Measurements from ENCODE around the gene SLC23A3.
A peak's percentile ranks its signal among the peaks of the same experiment; 100 is the strongest.

The SLC23A3 gene

DNA sequence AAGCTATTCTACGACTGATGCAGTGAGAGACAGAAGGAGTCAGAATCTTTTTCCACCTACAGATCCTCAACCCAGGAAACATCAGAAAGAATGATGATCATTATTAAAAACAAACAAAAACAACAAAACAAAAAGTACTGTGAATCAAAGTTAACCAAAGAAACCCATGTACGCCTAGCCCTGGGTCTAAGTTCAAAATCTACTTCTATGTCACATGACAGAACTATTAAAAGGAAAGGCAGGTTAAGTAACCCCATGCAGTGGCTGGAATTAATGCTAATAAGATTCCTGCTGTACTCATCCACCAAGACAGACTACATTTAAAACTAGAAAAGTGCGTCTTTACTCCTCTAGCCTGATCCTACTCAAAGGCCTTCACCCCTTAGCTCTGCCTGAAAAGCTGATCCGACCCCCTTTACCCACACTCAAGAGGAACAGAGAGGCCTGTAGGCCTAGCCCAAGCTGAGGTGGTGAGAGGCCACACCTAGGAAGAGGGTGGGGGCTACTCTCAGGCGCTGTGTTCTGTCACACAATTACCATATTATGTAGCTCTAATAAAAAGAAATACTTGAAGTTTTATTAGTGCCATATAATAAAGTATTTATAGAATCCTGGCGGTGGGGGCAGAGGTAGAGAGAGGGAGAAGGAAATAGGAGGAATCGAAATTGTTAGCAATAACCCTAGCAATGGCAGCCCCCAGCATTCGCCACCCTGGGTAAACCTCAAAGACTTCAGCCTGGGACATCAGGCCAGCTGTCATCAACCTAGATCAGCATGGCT lies 46.3 kb downstream of the SLC23A3 start:
- H3K4me3 ChIP-seq (ENCODE audit: low read length), result no peak overlapping the region
- no peak for DNase-seq (ENCODE audit: low read depth, low spot score)

DNA sequence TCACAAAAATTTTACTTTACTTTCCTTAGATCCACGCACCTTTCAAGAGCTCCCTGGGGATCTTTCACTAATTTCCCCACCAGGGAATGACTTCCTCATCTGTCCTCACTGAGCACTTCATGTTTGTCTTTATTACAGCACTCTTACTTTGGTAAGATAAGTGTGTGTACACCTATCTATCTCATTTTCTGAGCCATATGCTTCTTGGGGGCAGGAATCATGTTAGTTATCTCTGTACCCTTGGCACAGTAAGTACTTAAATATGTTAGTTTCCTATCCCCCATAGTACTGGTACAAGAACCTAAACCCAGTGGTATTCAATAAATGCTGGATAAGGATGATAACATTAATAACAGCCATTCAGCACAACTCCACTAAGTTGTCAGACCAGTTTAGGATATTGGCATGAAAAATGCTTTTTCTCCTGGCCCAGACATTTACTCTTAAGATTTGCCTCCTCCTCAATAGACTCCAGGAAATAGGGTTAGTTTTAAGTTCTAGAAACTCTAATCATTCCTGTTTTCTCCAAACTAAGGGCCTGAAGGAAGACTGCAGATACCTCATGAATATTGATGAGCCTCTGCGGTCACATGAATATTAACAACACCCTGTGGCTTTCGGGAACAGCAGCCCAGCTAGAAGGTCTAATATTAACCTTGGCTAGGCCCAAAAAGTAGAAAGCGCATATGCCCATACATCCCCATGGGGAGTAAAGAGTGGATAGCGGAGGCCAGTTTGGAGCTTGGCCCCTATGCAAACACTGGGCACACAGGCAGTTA lies 47.4 kb downstream of the SLC23A3 start:
- DNase-seq (ENCODE audit: low read depth, low spot score), result no peak
- no peak overlapping the region for H3K4me3 ChIP-seq (ENCODE audit: low read length)

GRCh38 chr2:219120082-219120481 lies 49.7 kb downstream of the SLC23A3 start:
- no peak for DNase-seq (ENCODE audit: low read depth, low spot score)
- no peak overlapping the region for H3K4me3 ChIP-seq (ENCODE audit: low read length)

GRCh38 chr2:219119422-219120043 lies 50.3 kb downstream of the SLC23A3 start:
- H3K4me3 ChIP-seq (ENCODE audit: low read length), result no peak overlapping the region
- peak; percentile 39 for DNase-seq (ENCODE audit: low read depth, low spot score)

GRCh38 chr2:219118504-219118903 lies 51.3 kb downstream of the SLC23A3 start:
- H3K4me3 ChIP-seq (ENCODE audit: low read length), result no peak overlapping the region
- no peak for DNase-seq (ENCODE audit: low read depth, low spot score)

DNA sequence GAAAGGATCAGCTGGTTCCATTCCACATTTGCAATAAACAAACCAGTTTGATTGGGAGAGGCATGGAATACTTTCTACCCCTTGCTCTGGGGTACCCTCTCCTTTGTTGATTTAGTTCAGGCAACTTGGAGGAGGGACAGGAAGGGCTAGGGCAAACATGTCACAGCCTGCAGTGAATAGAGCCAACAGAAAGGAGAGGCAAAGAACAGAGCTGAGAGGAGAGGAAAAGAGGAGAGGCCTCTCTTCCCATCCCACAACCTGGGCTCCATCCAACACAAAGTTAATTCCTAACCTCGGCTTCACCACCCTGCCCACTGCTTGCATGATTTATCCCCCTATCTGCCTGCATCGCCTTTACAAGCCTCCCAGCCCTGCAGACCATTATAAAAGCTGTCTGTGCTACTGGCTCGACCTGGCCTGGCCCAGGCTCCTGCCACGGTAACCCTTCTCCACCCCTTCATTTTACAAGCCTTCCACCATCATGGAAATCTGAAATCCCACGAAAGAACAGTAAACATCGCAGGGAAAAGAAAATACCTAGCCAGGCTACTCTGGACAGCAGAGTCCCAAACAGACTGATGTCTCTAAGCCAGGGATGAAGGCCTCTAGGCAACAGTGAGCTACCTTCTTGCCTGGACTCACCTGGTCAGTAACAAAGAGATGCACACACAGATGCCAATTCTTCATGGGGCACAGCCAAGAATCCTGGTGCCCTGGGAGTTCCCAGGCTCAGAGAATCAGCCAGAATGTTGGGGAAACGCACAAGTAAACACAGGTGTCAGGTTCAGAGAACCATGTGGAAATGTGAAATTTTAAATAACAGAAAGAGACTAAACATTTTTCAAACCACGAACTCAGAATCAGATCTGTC lies 52.8 kb downstream of the SLC23A3 start:
- H3K4me3 ChIP-seq (ENCODE audit: low read length), result no peak overlapping the region
- DNase-seq (ENCODE audit: low read depth, low spot score), result no peak

GRCh38 chr2:219112651-219113338 lies 57.0 kb downstream of the SLC23A3 start:
- H3K4me3 ChIP-seq (ENCODE audit: low read length), result no peak overlapping the region
- no peak for DNase-seq (ENCODE audit: low read depth, low spot score)

DNA sequence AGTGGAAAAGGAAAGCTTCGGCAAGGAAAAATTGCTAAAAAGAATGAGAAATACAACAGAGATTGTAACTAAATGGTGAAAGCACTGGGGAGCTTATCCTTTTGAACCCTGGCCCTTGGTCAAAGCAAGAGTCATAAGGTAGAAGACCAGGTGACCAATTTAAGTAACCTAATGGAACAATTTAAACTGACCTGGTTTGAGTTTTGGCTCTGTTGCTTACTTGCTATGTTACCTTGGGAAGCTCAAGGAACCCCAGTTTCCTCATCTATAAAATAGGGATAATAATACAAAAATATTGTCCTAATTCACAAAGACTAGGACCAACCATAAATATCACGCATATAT lies 57.8 kb downstream of the SLC23A3 start:
- H3K4me3 ChIP-seq (ENCODE audit: low read length), result no peak overlapping the region

More for the DNA sequence above, 57.8 kb downstream of the SLC23A3 start:
- DNase-seq (ENCODE audit: low read depth, low spot score), result no peak

Measured in Jurkat, Clone E6-1 (cell line).